Stimulated activated CD8-positive, alpha-beta memory T cell treated with anti-CD3 and anti-CD28 coated beads, Interleukin-15, amount 100 ng/mL, for 48 hours (primary cell): ENCODE data around the gene KDM5B.
"Not testable (repeated sequence)": the region's sequence is repeated elsewhere in the genome, so short reads cannot be mapped to it uniquely, and the experiment has no call there.

Source experiments
- DNase-seq, 2 donors: peaks; one replicate each; pipeline ENCODE4 v3.0.0-alpha.2; 2020; ENCODE audit warnings: low read depth in 2 of 2

KDM5B gene

DNA sequence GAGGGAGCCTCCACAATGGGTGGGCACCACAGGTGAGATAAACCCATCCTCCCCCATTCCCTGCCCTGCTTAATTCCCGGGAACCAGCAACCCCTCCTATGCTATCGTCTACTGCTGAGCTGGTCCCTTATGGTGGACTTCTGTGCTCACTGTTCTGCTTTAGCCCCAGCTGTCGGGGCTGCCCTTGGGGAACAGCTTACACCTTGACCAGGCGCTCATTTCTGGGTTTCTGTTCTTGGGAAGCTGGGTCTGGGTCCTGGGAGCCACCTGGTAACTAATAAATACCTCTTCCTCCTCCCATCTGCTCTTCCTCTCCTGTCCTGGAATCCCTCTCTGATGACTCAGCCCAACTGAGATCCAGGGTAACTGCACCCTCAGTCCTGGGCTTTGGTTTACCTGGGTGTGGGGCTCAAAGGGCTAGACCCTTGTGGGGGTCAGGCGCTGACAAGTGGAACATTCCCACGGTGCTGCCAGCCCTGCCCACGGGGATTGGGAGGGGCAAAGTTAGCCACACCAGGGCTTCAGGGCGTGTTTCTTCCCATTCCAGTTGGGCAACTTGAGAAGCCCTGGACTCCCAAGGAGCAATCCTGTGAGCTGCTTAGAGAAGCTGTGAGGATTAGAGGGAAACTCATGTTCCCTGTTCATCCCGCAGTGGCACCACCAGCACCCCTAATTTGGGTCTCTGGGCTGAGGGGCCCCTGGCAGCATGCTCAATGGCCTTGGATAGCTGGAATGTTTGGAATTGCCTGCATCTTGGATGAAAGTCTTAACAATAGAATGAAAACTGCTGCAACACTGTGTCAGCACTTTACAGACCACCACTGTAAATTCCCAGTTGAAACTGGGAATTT is 4.2 kb upstream of the KDM5B start:
- no peak for DNase-seq

DNA sequence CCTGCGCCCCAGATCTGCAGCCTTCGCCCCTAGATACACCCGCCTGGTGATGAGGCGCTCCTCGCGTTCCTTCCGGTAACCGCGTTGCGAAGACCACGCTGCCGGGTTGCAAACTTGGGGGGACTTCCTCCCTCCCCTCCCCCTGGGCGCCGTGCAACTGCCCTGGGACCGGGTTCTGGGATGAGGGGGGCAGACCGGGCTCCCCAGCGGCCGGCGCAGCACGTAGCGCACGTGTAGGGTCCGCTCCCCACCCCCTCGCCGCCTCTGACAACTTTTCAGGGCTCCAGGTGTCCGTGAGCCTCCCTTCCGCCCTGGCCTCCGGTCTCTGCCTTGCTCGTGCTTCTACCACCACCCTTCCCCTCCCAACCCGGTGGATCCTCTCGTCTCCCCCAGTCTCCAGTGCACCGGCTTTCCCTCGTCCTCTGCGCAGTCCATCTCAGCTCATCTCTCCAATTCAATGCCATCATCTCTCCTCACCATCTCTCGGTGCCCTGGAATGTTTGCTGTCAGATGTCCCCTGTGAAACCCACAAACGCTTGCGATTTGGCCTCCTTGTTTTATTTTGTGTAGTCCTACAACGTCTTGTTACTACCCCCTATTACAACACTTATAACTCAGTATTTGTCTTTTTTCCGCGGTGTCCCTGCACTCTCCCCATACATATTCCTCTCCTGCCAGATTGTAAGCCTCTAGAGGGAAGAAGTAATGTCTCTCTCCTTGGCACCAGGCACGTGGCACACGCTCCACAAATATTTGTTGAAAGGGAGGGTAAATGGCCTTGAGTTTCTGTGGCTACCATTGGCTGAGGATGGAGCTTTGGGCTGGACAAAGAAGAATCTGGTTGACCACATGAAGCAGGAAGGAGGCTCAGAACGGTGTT is 3.3 kb upstream of the KDM5B start:
- peak in 1 of 2 donors; percentile 20 for DNase-seq

DNA sequence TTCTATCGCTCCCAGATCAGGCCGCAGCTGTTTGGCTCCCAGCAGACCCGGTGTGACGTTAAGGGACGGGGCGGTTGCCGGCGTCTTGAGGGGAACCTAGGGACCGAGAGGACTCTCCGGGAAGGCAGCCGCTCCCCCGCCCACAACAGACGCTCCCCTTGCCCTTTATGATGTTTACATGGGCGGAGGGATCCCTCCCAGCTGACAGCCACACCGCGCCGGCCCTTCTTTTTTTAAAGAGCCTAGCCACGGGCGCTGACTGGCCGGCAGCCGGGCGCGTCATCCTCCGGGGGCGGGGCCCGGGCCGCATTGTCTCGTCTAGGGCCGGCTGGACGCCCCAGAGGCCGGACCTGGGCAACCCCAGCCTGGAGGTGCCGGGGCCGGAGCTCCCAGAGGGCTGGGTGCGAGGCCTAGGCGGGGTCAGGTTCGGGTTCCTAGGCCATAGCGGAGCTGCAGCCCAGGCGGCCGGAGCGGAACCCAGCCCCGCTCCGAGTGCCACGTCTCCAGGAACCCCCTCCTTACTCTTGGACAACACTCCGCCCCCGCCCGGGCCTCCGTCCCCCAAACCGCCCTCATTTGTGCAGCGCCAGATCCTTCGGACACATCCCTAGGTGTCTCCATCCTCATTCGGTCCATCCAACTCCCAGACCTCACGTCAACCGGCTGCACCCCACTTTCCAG is 2.5 kb upstream of the KDM5B start, which contains the start of gene PCAT6:
Gene PCAT6 (plus strand): TSS at position 340 of the 681 bp plus-strand sequence.
- DNase-seq: peak; percentile 79 to 85

DNA sequence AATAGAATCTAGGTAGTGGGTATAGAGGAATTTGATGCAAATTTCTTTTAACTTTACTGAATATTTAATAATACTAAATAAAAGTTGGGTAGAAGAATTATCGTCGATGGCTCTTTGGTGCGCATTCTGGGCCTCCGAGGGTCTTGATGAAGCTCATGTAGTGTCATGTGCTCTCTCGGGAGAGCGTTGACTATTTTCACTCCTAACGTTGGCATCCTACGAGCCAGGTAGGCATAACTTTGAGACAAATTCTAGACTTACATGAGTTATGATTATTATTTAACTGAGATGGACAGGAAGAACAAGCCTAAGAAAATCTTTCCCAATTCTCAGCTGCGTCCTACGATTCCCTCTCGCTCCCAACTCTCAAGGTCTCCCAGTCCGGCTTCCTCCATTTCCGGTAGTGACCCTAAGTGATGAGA is 2.0 kb upstream of the KDM5B start:
- no peak for DNase-seq

DNA sequence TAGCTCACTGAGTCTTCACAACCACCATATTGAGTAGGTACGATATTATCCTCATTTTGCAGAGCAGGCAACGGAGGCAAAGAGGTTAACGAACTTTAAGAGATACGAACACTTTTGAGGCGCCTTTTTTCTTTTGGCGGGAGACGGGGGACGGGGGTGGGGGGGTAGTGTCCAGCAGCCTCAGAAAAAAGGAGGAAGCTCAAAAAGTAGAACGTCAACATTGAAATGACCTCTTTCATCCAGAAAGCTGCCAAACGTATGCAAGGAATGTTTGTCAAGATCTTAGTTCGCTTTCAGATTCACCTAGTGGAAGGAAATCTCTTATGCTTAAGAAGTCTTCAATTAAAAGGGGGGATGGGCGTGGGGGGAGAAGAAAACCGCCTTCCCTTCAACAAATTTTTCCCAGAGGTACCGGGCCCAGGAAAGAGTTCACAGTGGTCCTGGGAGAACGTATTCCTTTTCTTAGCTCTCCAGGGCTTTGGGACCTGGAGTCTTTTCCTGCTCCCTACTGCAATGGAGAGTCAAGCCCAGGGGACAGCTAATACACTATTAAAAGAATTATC is 1.5 kb upstream of the KDM5B start:
- no peak for DNase-seq

DNA sequence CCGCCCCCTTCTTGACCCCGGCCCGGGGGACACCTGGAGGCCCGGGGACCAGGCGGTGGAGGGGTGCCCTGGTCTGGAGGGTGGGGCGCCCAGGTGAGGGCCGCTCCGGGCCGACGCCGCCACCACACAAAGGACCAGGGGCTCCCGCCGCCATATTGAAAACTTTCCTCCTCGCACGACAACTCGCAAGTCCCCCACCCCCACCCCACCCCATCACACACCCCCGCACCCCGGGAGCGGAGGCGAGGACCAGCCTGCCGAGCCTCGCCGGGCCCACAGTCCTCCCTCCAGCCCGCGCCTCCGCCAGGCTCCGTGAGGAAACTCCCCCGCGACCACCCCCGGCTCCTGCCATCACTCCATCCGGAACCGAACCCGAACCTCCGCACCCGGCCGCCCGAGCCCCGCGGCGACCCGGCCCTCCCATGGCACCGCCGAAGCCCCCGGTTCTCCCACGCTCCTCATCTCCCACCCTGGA is 733 bp downstream of the KDM5B start:
- DNase-seq: peak; percentile 19 to 25

DNA sequence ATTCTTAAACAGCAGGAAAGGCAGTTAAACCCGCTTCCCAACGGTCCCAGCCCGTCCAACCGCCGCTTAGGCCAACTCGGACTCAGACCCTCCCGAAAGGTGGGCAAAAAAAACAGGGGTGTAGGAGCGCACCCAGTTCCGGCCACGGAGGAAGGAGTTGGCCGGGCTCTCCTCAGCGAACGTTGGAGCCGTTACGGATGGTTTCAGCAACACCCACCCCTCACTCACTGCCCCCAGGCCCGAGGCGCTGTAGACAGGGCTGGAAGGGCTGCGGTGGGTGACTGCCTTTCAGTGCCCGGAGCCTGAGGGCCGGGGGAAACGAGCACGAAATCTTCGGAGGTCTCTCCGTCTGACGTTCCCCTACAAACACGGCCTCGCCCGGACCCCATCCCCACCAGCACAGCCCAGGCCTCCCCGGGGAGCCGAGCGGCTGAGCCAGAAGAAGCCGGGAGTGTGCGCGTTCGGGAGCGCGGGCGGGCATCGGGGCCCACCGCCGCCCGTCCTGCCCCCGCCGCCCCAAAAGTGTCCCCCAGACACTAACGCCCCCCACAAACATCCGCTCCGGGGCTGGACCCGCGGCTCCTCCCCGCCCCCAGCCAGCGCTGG is 1.3 kb downstream of the KDM5B start:
- peak; percentile 6 to 22 for DNase-seq

DNA sequence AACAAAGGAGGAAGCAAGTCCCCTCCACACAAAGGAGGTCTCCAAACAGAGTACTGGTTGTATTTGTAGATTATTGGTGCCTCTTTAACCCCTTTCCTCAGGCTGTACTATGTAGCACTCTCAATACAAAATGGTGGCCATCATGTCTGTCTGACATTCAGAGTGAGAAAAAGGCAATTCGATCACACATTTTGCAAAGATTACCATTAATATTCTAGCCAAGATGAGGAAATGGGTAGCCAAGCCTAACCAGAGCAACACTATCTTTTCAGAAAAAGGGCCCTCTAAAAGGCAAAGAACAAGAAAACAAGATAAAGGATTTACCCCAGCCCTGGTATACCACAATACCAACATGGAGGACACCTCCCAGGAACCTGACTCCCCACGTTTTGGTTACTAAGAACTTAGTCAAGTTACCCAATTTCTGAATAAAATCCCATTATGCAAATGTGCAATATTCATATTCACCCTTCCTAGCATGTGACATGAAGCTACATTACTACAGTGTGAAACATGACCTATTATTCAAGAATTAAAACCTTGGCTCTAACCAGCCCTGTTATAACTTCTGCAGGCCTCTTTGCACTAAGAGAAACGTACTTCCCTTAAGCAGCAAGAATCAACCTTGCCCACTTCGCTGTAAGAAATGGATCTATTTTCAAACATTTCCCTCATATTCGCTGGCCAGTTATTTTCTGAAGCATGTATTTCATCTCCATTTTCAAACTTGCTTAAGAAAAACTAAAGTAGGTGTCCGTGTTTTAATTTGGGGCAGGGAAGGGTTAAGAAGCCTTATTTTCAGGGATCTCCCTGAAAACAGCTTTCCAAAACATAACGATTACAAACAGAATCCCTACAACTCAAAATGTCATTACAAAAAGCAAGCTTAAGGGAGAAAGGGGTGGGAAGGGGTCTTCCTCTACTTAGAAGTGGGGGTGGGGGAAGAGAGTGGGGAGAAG is 2.1 kb downstream of the KDM5B start:
- no peak for DNase-seq

DNA sequence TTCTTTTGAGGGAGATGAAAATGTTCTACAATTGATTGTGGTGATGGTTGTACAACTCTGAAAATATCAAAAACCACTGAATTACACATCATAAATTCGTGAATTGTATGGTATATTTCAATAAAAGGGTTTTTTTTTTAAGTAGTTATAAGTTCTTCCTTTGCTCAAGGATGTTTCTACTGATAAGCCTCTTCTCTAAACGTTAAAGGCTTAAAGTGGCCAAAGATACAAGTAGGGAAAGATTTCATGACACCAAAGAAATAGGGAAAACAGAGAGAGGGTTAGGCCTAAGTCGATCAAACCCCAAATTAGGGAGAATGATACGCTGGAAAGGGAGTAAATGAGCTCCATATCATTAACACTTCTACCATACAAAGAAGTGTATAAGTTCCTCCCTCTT is 4.1 kb downstream of the KDM5B start:
- DNase-seq: no peak

DNA sequence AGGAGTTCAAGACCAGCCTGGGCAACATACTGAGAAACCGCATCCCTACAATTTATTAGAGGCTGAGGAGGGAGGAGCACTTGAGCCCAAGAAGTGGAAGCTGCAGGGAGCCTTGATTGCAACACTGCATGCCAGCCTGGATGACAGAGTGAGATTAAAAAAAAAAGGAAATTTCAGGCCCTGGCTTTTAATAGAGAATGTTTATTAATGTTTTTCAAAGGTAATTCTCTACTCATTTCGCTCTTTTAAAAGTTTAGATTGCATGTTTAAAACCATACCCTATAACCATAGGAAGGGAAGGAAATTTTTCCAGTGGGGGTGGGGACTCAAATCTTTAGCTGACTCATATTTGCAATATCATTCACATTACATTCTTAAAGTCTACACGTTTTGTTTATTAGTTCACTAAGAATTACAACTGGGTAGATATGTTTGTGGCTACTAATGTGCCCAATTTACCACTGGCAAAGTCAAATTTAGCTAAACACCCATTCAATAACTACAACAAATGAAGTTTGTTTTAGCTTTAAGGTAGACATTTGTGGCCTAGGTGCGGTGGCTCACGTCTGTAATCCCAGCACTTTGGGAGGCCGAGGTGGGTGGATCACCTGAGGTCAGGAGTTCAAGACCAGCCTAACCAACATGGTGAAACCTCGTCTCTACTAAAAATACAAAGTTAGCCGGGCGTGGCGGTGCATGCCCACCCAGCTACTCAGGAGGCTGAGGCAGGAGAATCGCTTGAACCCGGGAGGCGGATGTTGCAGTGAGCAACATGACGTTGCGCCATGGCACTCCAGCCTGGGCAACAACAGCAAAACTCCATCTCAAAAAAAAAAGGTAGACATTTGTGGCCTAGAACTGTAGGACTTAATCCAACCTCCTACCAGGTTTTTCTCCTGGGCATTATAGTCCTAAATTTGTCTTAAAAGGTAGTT is 5.0 kb downstream of the KDM5B start:
- no peak for DNase-seq

DNA sequence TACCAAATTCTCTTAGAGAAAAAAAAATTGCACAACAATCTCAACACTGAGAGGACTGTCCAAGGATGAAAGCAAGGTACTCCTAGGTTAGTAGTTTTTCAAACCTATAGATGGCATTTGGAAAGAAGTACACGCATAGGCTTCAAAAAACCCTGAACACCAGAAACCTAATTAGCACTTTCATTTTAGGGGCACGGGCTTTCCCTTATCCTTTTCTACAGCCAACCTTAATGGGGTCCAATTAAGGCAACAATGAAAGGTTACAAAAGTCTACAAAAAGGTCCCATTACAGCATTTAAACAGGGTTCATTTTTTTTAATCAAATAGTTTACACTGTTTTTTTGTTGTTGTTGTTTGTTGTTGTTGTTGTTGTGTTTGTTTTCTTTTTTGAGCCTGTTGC is 6.2 kb downstream of the KDM5B start:
- no peak for DNase-seq

DNA sequence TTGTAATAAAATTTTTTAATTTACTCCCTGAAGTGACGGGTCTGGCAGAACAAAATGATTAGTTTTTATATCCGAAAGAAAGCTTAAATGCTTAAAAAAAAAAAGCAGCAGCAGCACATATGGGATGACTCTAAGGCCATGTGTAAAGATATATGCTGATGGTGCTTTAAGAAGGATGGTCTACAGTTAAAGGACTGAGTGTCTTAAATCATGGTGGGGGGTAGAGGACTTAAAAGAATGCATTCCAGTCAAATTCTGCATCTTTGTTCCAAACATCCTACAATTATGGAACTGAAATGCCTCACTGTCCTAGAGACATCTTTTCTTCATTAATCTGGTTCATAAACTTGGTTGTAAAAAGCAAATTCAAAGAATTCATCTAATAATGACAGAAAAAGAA is 7.0 kb downstream of the KDM5B start:
- no peak for DNase-seq

DNA sequence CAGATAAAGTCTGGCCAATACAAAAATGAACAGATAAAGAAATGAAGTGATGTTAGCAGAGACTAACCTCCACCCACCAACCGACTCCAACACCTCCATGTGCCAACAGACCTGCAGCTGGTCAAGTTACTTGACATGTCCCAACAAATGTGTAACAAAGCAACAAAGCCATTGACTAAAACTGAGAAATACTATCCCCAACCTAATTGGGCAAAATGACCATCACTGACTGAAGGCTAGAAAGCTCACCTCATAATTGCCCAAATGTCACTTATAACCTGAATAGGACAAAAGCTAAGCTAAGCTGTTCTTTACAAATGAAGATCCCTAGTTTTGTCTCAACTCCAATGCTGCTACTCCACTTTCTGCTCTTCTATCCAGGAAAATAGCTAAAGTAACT is 7.5 kb downstream of the KDM5B start:
- DNase-seq: no peak

DNA sequence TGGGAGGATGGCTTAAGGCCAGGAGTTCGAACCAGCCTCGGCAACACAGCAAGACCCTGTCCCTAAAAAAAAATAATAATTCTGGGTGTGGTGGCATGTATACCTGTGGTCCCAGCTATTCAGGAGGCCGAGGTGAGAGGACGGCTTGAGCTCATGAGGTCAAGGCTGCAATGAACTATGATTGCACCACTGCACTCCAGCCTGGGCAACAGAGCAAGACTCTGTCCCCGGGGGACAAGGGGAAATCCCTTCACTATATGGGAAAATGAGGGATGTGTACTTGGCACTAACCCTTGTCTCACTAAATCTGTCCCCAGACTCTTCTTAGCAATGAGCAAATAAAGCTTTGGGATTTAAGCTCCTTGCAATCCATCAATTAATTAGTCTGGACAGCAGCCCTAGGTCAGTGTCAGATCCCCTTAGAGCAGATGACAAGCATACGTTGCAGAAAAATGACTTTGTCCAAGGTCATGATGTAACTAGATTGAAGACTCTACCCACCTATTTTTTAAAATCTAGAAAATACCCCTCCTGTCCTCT is 9.4 kb downstream of the KDM5B start:
- no peak for DNase-seq

DNA sequence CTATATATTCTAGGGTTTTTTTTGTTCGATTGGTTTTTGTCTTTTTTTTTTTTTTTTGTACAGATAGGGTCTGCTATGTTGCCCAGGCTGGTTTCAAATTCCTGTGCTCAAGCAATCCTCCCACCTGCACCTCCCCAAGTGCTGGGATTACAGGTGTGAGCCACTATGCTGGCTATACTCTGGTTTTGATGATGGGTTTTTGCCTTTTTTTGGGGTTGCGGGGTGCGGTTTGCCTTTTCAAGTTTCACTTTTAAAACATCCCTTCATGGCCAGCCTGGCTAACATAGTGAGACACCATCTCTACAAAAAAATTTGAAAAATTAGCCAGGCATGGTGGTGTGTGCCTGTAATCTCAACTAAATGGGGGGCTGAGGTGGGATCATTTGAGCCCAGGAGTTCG is 10.0 kb downstream of the KDM5B start:
- no peak for DNase-seq

DNA sequence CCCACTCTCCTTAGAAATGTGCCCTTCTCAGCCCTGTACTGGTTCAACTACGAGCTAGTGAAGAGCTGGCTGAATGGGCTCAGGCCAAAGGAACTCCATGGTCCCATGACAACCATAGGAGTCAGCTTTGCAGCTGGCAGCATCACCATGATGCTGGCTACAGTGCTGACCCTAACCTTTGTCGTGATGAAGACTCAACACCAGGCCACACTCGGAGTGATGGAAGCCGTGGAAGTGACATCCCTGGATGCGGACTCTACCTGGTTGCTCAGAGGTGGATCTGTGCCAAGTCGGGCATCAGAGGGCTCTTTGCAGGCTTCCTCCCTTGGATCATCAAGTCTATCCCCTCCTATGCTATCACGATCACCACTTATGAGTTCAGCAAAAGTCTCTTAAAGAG is 11.6 kb downstream of the KDM5B start:
- no peak for DNase-seq

DNA sequence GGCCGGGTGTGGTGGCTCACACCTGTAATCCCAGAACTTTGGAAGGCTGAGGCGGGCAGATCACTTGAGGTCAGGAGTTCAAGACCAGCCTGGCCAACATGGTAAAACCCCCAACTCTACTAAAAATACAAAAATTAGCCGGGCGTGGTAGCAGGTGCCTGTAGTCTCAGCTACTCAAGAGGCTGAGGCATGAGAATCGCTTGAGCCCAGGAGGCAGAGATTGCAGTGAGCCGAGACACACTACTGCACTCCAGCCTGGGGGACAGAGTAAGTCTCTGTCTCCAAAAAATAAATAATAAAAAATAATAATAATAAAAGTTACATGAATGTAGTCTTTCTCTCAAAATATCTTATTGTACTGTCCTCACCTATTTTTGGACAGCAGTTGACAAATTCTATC is 13.3 kb downstream of the KDM5B start:
- DNase-seq: not testable (repeated sequence)

DNA sequence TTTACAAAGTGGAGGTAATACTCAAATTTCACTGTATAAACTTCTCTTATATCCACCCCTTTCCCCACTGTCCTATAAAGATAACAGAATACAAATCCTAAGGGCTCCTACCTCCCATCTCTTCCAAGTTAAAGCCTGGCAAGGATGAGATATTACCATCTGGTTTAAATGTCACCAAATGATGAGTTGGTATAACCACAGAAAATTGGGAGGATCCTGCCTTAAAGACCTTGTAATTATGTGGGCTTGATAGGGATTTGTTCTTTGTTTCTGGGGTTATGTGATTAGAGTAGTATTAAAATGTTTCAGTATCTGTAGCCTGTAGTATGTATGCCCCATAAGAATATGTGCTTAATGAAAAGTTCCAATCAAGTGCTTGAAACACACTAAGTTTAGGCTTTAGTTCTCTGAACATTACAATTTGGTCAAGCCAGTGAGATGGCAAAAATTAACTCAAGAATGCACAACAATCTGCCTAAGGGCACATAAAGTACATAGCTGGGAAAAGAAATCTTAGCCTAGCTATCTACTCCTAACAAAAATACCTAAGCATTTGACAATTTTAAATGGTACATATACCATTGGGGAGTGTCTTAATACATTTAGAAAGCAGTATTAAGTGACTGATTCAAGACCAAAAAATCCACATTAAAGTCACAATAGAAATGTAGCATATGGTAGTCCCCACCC is 14.0 kb downstream of the KDM5B start:
- no peak for DNase-seq
